GM12875 (cell line): Measurements from ENCODE around the gene CDC42BPG.

Source experiments
- H3K4me3 ChIP-seq: one replicate; pipeline ENCODE4 v1.5.1; 2011; ENCODE audit warnings: low read depth, low read length, control low read depth
- TF ChIP-seq, protein P1 (sequence below): IDR thresholded peaks from 2 replicates; pipeline ENCODE4 v1.5.1; 2011; ENCODE audit warnings: low read depth, mild to moderate bottlenecking, control low read depth, inconsistent platforms, low read length, moderate library complexity, borderline replicate concordance; ENCODE audit not compliant: insufficient read depth

Gene CDC42BPG

GRCh38 chr11:64839887-64840782 lies 4.3 kb downstream of the CDC42BPG start:
- TF ChIP-seq, protein P1, sequence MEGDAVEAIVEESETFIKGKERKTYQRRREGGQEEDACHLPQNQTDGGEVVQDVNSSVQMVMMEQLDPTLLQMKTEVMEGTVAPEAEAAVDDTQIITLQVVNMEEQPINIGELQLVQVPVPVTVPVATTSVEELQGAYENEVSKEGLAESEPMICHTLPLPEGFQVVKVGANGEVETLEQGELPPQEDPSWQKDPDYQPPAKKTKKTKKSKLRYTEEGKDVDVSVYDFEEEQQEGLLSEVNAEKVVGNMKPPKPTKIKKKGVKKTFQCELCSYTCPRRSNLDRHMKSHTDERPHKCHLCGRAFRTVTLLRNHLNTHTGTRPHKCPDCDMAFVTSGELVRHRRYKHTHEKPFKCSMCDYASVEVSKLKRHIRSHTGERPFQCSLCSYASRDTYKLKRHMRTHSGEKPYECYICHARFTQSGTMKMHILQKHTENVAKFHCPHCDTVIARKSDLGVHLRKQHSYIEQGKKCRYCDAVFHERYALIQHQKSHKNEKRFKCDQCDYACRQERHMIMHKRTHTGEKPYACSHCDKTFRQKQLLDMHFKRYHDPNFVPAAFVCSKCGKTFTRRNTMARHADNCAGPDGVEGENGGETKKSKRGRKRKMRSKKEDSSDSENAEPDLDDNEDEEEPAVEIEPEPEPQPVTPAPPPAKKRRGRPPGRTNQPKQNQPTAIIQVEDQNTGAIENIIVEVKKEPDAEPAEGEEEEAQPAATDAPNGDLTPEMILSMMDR = no peak
- no peak overlapping the region for H3K4me3 ChIP-seq

DNA sequence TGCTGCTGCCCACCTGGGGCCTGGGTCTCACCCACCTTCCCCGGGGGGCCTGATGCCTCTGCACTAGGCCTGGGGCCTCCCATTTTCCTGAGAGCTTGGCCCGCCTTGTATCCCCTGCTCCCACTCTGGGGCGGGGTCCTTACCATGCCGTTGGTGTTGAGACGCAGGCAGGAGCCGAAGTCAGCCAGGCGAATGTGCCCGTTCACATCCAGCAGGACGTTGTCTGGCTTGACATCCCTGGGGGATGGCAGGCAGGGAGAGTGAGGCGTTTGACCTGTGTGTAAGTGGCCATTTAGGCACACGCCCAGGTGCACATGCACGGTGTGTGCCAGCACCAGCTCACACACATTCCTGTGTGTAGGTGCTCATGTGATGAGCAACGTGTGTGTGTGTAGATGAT lies 5.1 kb downstream of the CDC42BPG start:
- TF ChIP-seq, protein P1 = no peak
- no peak overlapping the region for H3K4me3 ChIP-seq

GRCh38 chr11:64838600-64839334 lies 5.7 kb downstream of the CDC42BPG start:
- H3K4me3 ChIP-seq = no peak overlapping the region
- TF ChIP-seq, protein P1 = no peak

DNA sequence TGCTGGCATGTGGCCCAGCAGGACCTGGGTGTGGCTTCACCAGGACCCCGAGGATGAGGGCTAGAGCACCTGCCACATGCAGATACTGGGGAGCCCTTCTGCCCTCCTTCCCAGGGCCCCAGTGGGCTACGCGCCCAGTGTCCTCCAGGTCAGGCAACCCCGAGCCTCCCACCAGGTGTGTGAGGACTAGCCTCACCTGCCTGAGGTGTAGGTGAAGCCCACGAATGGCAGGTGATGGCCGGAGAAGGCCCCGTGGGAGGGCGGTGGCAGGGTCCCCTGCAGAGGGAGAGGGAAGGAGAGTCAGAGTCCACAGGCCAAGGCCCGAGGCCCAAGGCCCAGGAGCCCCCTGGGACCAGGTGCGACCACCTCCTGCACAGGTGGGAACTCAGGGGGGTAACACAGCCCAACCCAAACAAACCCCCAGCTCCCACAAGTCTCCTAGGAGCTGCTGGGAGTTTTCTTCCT lies 6.5 kb downstream of the CDC42BPG start:
- H3K4me3 ChIP-seq = no peak overlapping the region
- TF ChIP-seq, protein P1 = no peak

GRCh38 chr11:64836448-64837072 lies 7.9 kb downstream of the CDC42BPG start:
- no peak overlapping the region for H3K4me3 ChIP-seq
- TF ChIP-seq, protein P1 = no peak

GRCh38 chr11:64835616-64836447 lies 8.6 kb downstream of the CDC42BPG start:
- no peak overlapping the region for H3K4me3 ChIP-seq
- TF ChIP-seq, protein P1 = no peak
